NCI-H2196 treated with DMSO at 0.1 percent for 48 hours (cell line): ENCODE measurements around the gene ERCC3.
"Not testable (repeated sequence)": the region's sequence is repeated elsewhere in the genome, so short reads cannot be mapped to it uniquely, and the experiment has no call there.

Experiments used
- DNase-seq: peaks from one replicate; lab custom pipeline; 2025; ENCODE audit not compliant: unreplicated experiment; lab: John Stamatoyannopoulos, UW

The ERCC3 gene

GRCh38 chr2:127227264-127227660 lies 66.7 kb downstream of the ERCC3 start:
- not testable (repeated sequence) for DNase-seq

DNA sequence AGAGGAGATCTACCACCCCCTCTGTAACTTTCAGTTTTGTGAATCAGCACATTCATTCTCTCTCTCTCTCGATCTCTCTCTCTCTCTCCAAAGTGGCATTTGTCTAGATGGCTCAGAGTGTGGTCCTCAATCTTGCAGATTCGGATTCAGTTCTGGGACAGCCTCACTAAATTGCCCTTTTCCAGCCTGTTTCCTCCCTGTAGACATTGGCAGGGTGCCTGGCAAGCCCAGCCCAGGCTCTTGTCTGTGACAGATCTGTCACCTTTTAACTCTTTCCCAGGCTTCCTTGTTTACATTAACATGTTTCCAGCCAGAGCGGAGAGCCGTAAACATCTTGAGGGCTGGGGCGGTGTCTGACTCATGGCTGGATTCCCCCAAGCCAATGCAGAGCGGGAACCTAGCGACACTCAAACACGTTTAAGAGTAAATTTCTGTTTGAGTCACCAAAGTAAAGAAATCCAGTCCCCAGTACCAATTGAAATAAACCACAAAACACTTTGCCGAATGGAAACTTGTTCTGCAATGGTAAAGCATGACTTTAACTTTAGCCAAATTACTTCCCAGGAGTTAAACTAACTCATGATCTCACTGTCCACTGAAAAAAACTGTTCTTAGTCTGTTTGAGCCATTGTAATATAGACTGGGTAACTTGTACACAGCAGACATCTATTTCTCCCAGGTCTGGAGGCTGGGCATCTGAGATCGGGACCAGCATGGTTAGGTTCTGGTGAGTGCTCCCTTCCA lies 67.3 kb downstream of the ERCC3 start:
- peak; percentile 47 for DNase-seq

GRCh38 chr2:127226132-127226519 lies 67.8 kb downstream of the ERCC3 start:
- no peak for DNase-seq

GRCh38 chr2:127225186-127225960 lies 68.6 kb downstream of the ERCC3 start:
- no peak for DNase-seq

DNA sequence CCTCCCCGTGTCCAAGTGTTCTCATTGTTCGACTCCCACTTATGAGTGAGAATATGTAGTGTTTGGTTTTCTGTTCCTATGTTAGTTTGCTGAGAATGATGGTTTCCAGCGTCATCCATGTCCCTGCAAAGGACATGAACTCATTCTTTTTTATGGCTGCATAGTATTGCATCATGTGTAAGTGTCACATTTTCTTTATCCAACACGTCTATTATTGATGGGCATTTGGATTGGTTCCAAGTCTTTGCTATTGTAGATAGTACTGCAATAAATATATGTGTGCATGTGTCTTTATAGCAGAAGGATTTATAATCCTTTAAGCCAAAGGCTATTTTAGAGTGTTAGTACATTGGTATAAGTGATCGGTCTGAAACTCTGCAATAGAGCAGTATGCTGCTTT lies 69.8 kb downstream of the ERCC3 start:
- not testable (repeated sequence) for DNase-seq

- DNase-seq = no peak
Observed at GRCh38 chr2:127220768-127221527, 73.0 kb downstream of the ERCC3 start.

DNA sequence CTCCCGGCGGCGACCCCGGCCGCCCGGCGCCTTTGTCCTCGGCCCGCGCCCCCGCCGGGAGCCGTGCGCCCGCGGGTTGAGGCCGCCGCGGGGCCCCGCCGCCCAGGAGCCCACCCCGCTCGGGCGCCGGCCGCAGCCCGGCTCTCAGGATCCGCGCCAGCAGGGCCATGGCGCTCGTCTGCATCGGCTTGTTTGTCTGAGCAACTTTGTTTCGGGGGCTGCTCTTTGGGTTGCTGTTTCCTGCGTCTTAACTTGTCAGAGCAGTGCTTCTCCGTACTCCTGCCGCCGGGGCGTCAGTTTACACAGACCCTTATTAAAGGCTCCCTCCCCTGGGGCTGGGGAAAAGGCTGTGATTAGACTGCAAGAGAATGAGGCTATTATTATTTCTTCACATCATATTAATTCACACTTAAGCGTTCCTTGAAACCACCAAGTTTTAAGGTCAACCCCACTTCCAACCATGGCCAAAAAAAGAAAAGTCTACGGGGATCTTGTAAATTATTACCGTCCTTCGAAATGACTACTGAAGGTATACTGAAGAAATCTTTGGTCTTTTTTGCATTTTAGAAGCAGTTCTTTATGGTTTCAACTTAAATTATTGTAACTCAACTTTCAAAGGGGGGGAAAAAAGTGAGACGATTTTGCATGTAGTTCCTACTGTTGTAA lies 73.7 kb downstream of the ERCC3 start, which contains the start of gene CYP27C1:
CYP27C1 (minus strand) TSS at position 198 of the 666 bp plus-strand sequence; CDS start at position 169, 29 bp downstream.
- DNase-seq = no peak

DNA sequence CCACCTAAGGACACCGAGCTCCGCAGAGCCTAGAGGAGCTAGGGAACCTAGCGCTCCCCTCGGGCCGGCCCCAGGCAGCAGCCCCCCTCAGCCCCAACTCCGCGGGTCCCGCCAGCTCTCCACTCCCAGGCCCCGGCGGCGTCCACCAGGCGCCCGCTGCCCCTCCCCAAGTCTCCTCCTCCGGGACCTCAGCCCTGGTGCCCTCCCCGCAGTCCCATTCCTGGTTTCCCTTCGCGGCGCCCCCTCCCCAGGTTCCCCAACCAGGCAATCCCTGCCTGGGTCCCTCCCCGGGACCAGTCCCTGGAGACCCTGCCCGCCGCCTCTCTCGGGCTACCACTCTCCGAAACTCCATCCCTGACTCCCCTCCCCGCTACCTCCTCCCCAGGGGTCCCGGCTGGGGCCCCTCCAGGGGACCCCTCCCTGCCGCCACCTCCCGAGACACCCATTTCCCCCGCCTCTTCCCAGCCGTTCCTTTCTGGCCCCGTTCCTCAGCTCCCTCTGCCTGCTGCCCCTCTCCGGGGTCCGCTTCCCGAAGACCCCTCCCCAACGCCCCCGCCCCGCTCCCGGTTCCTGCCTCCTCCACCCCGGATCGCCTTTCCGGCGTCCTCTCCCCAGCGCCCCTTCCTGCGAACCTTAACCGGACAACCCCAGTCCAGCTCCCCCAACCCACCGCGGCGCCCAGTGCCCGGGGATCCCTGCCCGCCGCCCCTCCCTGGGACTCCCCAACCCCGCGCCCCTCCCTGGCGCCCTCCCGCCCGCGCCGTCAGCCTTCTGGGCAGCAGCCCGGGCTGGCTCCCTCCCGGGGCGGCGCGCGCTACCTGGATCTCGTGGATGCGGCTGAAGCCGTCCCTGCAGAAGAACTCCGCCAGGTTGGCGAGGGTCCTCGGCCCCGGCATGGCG lies 74.5 kb downstream of the ERCC3 start:
- DNase-seq = no peak

DNA sequence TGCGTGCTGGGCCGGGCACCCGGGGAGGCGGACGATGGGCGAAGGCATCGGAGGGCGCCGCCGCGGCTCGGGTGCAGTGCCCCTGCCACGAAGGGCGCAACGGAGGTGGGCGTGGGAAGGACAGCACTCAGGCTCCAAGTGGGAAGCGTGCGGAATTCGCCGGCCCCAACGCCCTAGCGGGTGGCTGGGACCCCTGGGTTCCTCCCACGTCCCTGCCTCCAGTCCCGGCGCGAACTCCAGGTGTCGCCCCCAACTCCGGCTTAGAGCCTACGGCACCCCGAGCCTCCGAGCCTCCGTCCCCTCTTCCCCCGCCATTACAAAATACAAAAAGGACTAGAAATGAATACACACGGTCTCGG lies 75.2 kb downstream of the ERCC3 start:
- no peak for DNase-seq

DNA sequence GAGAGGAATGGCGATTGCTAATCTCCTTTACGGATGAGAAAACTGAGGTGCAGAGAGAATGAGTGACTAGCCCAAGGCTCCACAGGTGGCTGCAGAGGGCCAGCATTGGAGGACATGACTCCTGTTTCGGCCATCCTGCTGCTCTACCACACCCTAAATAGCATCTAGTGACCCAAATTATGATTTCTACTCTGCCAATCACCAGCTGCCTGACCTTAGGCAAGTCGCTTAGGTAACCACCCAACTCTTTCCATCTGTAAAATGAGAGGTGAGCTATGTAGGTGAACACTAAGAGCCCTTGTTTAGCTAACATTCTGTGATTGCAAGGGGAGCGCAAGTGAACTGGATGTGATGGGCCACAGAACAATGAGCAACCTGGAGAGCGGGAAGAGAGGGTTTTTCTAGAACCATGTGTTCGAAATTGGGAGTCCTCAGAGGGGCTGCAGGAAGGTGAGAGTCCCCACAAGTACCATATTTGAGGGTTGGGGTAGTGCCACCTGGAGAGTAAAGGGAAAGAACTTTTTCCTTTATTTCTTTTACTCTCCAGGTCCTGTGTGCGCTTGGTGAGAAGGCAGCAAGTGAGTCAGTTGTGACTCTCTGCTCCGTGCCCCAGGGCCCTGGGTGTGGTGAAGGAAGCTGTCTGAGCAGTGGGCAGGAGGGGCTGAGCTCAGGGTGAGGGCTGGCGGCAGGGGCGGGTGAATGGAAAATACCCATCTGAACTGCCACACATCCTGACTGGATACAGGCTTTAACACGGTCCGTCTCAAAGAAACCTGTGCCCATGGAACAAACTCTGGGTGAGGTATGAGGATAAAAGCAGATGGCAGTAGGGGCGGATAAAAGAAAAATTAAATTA lies 76.2 kb downstream of the ERCC3 start:
- no peak for DNase-seq

- DNase-seq = no peak
Observed at GRCh38 chr2:127216593-127216992, 77.4 kb downstream of the ERCC3 start.

DNA sequence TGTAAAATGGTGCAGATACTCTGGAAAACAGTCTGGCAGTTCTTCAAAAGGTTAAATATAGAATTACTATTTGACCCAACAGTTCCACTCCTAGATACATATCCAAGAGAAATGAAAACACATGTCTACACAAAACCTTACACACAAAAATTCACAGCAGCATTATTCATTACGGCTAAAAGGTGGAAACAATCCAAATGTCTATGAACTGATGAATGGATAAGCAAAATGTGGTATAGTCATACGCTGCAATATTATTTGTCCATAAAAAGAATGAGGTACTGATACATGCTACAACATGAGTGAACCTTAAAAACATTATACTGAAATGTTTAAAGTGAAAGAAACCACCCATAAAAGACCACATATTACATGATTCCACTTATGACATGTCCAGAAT lies 77.8 kb downstream of the ERCC3 start:
- no peak for DNase-seq

- DNase-seq = not testable (repeated sequence)
Observed at GRCh38 chr2:127214201-127214600, 79.7 kb downstream of the ERCC3 start.

DNA sequence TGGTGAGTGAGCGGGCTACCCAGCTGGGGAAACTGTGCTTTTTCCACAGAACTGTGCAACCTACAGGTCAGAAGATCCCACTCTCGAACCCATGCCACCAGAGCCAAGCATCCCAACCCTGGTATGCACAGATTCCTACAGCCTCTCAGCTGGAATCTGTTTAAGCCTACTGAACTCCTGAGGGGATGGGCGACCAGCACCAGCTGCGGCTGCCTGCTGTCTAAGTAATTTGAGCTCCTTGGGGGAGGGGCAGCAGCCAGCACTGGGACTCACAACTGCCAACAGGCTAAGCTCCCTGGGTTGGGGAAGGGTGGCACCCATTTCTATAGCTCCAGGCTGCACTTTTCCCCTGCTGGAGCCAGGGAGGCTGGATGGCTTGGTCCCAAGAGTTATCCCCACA lies 85.6 kb downstream of the ERCC3 start:
- DNase-seq = peak; percentile 85
